ELR (cell line): ENCODE measurements around the gene ABI3BP.
A peak's percentile ranks its signal among the peaks of the same experiment; 100 is the strongest.
"Not testable (repeated sequence)": the region's sequence is repeated elsewhere in the genome, so short reads cannot be mapped to it uniquely, and the experiment has no call there.

ENCODE experiments used
- DNase-seq: peaks from one replicate; pipeline ENCODE4 v3.0.0-alpha.2; 2015; ENCODE audit warnings: low read depth

ABI3BP gene

GRCh38 chr3:100947119-100947518 lies 46.1 kb downstream of the ABI3BP start:
- DNase-seq, result no peak

GRCh38 chr3:100946096-100946495 lies 47.1 kb downstream of the ABI3BP start:
- not testable (repeated sequence) for DNase-seq

GRCh38 chr3:100941451-100941850 lies 51.8 kb downstream of the ABI3BP start:
- DNase-seq, result no peak

GRCh38 chr3:100941041-100941440 lies 52.2 kb downstream of the ABI3BP start:
- DNase-seq, result no peak

- no peak for DNase-seq
Measured at GRCh38 chr3:100936931-100937330, 56.3 kb downstream of the ABI3BP start.

- no peak for DNase-seq
Measured at GRCh38 chr3:100932491-100932890, 60.7 kb downstream of the ABI3BP start.

GRCh38 chr3:100928638-100929428 lies 64.4 kb downstream of the ABI3BP start:
- peak; percentile 82 for DNase-seq

- DNase-seq, result peak; percentile 41
Measured at GRCh38 chr3:100927775-100928174, 65.4 kb downstream of the ABI3BP start.

GRCh38 chr3:100915706-100916495 lies 77.3 kb downstream of the ABI3BP start:
- no peak for DNase-seq

- no peak for DNase-seq
Measured at GRCh38 chr3:100913870-100914648, 79.2 kb downstream of the ABI3BP start.

- DNase-seq, result peak; percentile 40
Measured at GRCh38 chr3:100912976-100913545, 80.2 kb downstream of the ABI3BP start.

- DNase-seq, result no peak
Measured at GRCh38 chr3:100912571-100912970, 80.7 kb downstream of the ABI3BP start.

- no peak for DNase-seq
Measured at GRCh38 chr3:100911956-100912355, 81.3 kb downstream of the ABI3BP start.

GRCh38 chr3:100910986-100911385 lies 82.2 kb downstream of the ABI3BP start:
- no peak for DNase-seq

- DNase-seq, result peak; percentile 81
Measured at GRCh38 chr3:100902572-100902971, 90.6 kb downstream of the ABI3BP start.

- DNase-seq, result peak; percentile 54
Measured at GRCh38 chr3:100900671-100901335, 92.4 kb downstream of the ABI3BP start.

GRCh38 chr3:100899440-100900091 lies 93.7 kb downstream of the ABI3BP start:
- no peak for DNase-seq

- DNase-seq, result no peak
Measured at GRCh38 chr3:100898681-100899080, 94.5 kb downstream of the ABI3BP start.

- DNase-seq, result no peak
Measured at GRCh38 chr3:100896994-100897393, 96.2 kb downstream of the ABI3BP start.

- peak; percentile 58 for DNase-seq
Measured at GRCh38 chr3:100893590-100893989, 99.6 kb downstream of the ABI3BP start.

GRCh38 chr3:100893108-100893507 lies 100.1 kb downstream of the ABI3BP start:
- no peak for DNase-seq
